SK-N-SH treated with all-trans-retinoic acid at 6 μM for 48 hours (cell line): ENCODE measurements around the gene C8B.

ENCODE experiments used
- ATAC-seq: fragments of 200-7000 bp; cut with Tn5 transposase; 3 replicates; pipeline ENCODE4 v1.9.1; 2020; ENCODE audit warnings: mild to moderate bottlenecking, moderate library complexity
- ARNTL ChIP-seq: fragments of 450-650 bp; formaldehyde crosslinking; IDR thresholded peaks from 2 replicates; pipeline ENCODE4 v1.5.0; 2020; ENCODE audit warnings: low read depth, mild to moderate bottlenecking, moderate library complexity, borderline replicate concordance
- BACH2 ChIP-seq: fragments of 250-450 bp; sonication (Bioruptor Pico); IDR thresholded peaks from 2 replicates; pipeline ENCODE4 v1.9.0; 2021; ENCODE audit warnings: mild to moderate bottlenecking, borderline replicate concordance
- CREB5 ChIP-seq: fragments of 250-450 bp; sonication (Bioruptor Pico); IDR thresholded peaks from 2 replicates; pipeline ENCODE4 v1.5.1; 2020; ENCODE audit warnings: low read depth, mild to moderate bottlenecking, moderate library complexity
- CSDC2 ChIP-seq: fragments of 250-450 bp; sonication (Bioruptor Pico); IDR thresholded peaks from 2 replicates; pipeline ENCODE4 v1.5.0; 2020; ENCODE audit warnings: mild to moderate bottlenecking, moderate library complexity
- CSRNP3 ChIP-seq: fragments of 250-450 bp; sonication (Bioruptor Pico); IDR thresholded peaks from 2 replicates; pipeline ENCODE4 v1.5.1; 2021; ENCODE audit warnings: mild to moderate bottlenecking, moderate library complexity
- ESRRG ChIP-seq: fragments of 250-450 bp; sonication (Bioruptor Pico); IDR thresholded peaks from 2 replicates; pipeline ENCODE4 v1.6.1; 2021; ENCODE audit warnings: mild to moderate bottlenecking
- GLIS3 ChIP-seq: fragments of 250-450 bp; sonication (Bioruptor Pico); IDR thresholded peaks from 2 replicates; pipeline ENCODE4 v1.5.0; 2020; ENCODE audit warnings: mild to moderate bottlenecking, moderate library complexity
- ISL1 ChIP-seq: fragments of 250-450 bp; sonication (Bioruptor Pico); IDR thresholded peaks from 2 replicates; pipeline ENCODE4 v2.1.2; 2022; ENCODE audit warnings: mild to moderate bottlenecking, moderate library complexity
- OSR1 ChIP-seq: fragments of 250-450 bp; sonication (Bioruptor Pico); IDR thresholded peaks from 2 replicates; pipeline ENCODE4 v1.8.0; 2022; ENCODE audit warnings: moderate library complexity, mild to moderate bottlenecking, inconsistent platforms
- PATZ1 ChIP-seq: fragments of 250-450 bp; sonication (Bioruptor Pico); IDR thresholded peaks from 2 replicates; pipeline ENCODE4 v1.8.0; 2020; ENCODE audit warnings: mild to moderate bottlenecking, moderate library complexity, borderline replicate concordance
- POU6F1 ChIP-seq: fragments of 250-450 bp; sonication (Bioruptor Pico); IDR thresholded peaks from 2 replicates; pipeline ENCODE4 v1.8.0; 2021; ENCODE audit warnings: low read depth, mild to moderate bottlenecking, moderate library complexity, borderline replicate concordance
- PPARA ChIP-seq: fragments of 250-450 bp; sonication (Bioruptor Pico); IDR thresholded peaks from 2 replicates; pipeline ENCODE4 v1.5.0; 2020; ENCODE audit warnings: mild to moderate bottlenecking, borderline replicate concordance
- RARB ChIP-seq: fragments of 250-450 bp; sonication (Bioruptor Pico); IDR thresholded peaks from 2 replicates; pipeline ENCODE4 v1.8.0; 2021; ENCODE audit warnings: mild to moderate bottlenecking, moderate library complexity
- SNAI2 ChIP-seq: fragments of 250-450 bp; sonication (Bioruptor Pico); IDR thresholded peaks from 2 replicates; pipeline ENCODE4 v1.5.0; 2020; ENCODE audit warnings: mild to moderate bottlenecking, moderate library complexity
- TCF4 ChIP-seq: fragments of 250-450 bp; sonication (Bioruptor Pico); IDR thresholded peaks from 2 replicates; pipeline ENCODE4 v1.8.0; 2021; ENCODE audit warnings: mild to moderate bottlenecking, moderate library complexity, borderline replicate concordance
- TOX ChIP-seq: fragments of 250-450 bp; sonication (Bioruptor Pico); IDR thresholded peaks from 2 replicates; pipeline ENCODE4 v1.8.0; 2021; ENCODE audit warnings: mild to moderate bottlenecking, moderate library complexity, borderline replicate concordance
- TSHZ2 ChIP-seq: fragments of 250-450 bp; sonication (Bioruptor Pico); IDR thresholded peaks from 2 replicates; pipeline ENCODE4 v1.5.0; 2020; ENCODE audit warnings: mild to moderate bottlenecking, moderate library complexity
- ZC3H10 ChIP-seq: fragments of 250-450 bp; sonication (Bioruptor Pico); IDR thresholded peaks from 2 replicates; pipeline ENCODE4 v1.5.1; 2021; ENCODE audit warnings: mild to moderate bottlenecking, moderate library complexity
- ZFP3 ChIP-seq: fragments of 250-450 bp; sonication (Bioruptor Pico); IDR thresholded peaks from 2 replicates; pipeline ENCODE4 v1.5.0; 2020; ENCODE audit warnings: mild to moderate bottlenecking, moderate library complexity
- ZFP30 ChIP-seq: fragments of 450-650 bp; formaldehyde crosslinking; IDR thresholded peaks from 2 replicates; pipeline ENCODE4 v1.5.0; 2022; ENCODE audit warnings: mild to moderate bottlenecking, moderate library complexity
- ZNF565 ChIP-seq: fragments of 450-650 bp; formaldehyde crosslinking; conservative IDR thresholded peaks from 2 replicates; pipeline ENCODE4 v1.5.0; 2020; ENCODE audit warnings: low read depth, mild to moderate bottlenecking, moderate library complexity
- ZNF70 ChIP-seq: fragments of 450-650 bp; formaldehyde crosslinking; IDR thresholded peaks from 2 replicates; pipeline ENCODE4 v1.5.0; 2020; ENCODE audit warnings: mild to moderate bottlenecking, moderate library complexity
- ZNF8 ChIP-seq: fragments of 450-650 bp; formaldehyde crosslinking; IDR thresholded peaks from 2 replicates; pipeline ENCODE4 v1.5.0; 2020; ENCODE audit warnings: mild to moderate bottlenecking, moderate library complexity

C8B gene

GRCh38 chr1:56958526-56958925 is 7.3 kb downstream of the C8B start:
- ATAC-seq: peak; percentile 95
- 0 out of 2 replicates have a peak, but pooled peaks have one; percentile 51 for TF ChIP-seq BACH2
- no peak for TF ChIP-seq ZNF70
- TF ChIP-seq RARB (CRISPR knock-in tag): no peak
- TF ChIP-seq PPARA: no peak
- no peak for TF ChIP-seq POU6F1 (CRISPR knock-in tag)
- TF ChIP-seq ISL1 (CRISPR knock-in tag): peak; percentile 78
- TF ChIP-seq ZFP30 (CRISPR knock-in tag): no peak
- no peak for TF ChIP-seq OSR1 (CRISPR knock-in tag)
- TF ChIP-seq ESRRG (CRISPR knock-in tag): no peak
- TF ChIP-seq PATZ1 (CRISPR knock-in tag): no peak; the same call in 1 of the 2 replicates
- no peak for TF ChIP-seq ARNTL (CRISPR knock-in tag)
- TF ChIP-seq ZC3H10: no peak
- peak; percentile 70 for TF ChIP-seq ZFP3 (CRISPR knock-in tag)
- 0 out of 2 replicates have a peak, but pooled peaks have one; percentile 46 for TF ChIP-seq CREB5 (CRISPR knock-in tag)
- TF ChIP-seq ZNF565 (CRISPR knock-in tag): no peak
- peak; percentile 46; the same call in 1 of the 2 replicates for TF ChIP-seq SNAI2 (CRISPR knock-in tag)
- TF ChIP-seq CSDC2 (CRISPR knock-in tag): 0 out of 2 replicates have a peak, but pooled peaks have one; percentile 62
- no peak for TF ChIP-seq TOX (CRISPR knock-in tag)
- no peak for TF ChIP-seq CSRNP3 (CRISPR knock-in tag)
- peak; percentile 31; the same call in 1 of the 2 replicates for TF ChIP-seq TCF4 (CRISPR knock-in tag)
- TF ChIP-seq TSHZ2: no peak; the same call in 1 of the 2 replicates
- no peak for TF ChIP-seq GLIS3 (CRISPR knock-in tag)
- TF ChIP-seq ZNF8: no peak

GRCh38 chr1:56957931-56958330 is 7.9 kb downstream of the C8B start:
- ATAC-seq: peak; percentile 38
- TF ChIP-seq ISL1 (CRISPR knock-in tag) (no peak), GLIS3 (CRISPR knock-in tag) (no peak), RARB (CRISPR knock-in tag) (no peak), OSR1 (CRISPR knock-in tag) (no peak), TOX (CRISPR knock-in tag) (no peak), CSDC2 (CRISPR knock-in tag) (no peak), ZNF8 (no peak), ARNTL (CRISPR knock-in tag) (no peak), ESRRG (CRISPR knock-in tag) (no peak)
